SK-N-SH (cell line): ENCODE data around the gene THEM5.
"Not testable (repeated sequence)": the region's sequence is repeated elsewhere in the genome, so short reads cannot be mapped to it uniquely, and the experiment has no call there.

Experiments
- ELF1 ChIP-seq: IDR thresholded peaks from 2 replicates; pipeline ENCODE4 v1.4.0; 2012
- EZH2phosphoT487 ChIP-seq: fragments of 200-600 bp; sonication (generic); IDR thresholded peaks from 2 replicates; pipeline ENCODE4 v1.6.1; 2017; ENCODE audit warnings: low read depth, mixed run types, mild to moderate bottlenecking, antibody characterized with exemption, moderate library complexity, borderline replicate concordance
- MXI1 ChIP-seq: IDR thresholded peaks from 2 replicates; pipeline ENCODE4 v1.6.1; 2012; ENCODE audit warnings: mild to moderate bottlenecking, low read depth, low read length, improper control_type of control experiment
- NFIC ChIP-seq: IDR thresholded peaks from 2 replicates; pipeline ENCODE4 v1.4.0; 2012; ENCODE audit warnings: borderline replicate concordance
- RFX5 ChIP-seq: IDR thresholded peaks from 2 replicates; pipeline ENCODE4 v1.6.1; 2012; ENCODE audit warnings: mild to moderate bottlenecking, improper control_type of control experiment, low read length
- YY1 ChIP-seq: IDR thresholded peaks from 2 replicates; pipeline ENCODE4 v1.4.0; 2012; ENCODE audit warnings: low read depth, mild to moderate bottlenecking
- TF ChIP-seq, protein P1 (sequence below): IDR thresholded peaks from 2 replicates; pipeline ENCODE4 v1.4.0; 2012; ENCODE audit warnings: low read depth, borderline replicate concordance
- TF ChIP-seq, protein P2 (sequence below): fragments of 200-600 bp; sonication (generic); IDR thresholded peaks from 2 replicates; pipeline ENCODE4 v1.6.1; 2017; ENCODE audit warnings: antibody characterized with exemption, mild to moderate bottlenecking, moderate library complexity

DNA sequence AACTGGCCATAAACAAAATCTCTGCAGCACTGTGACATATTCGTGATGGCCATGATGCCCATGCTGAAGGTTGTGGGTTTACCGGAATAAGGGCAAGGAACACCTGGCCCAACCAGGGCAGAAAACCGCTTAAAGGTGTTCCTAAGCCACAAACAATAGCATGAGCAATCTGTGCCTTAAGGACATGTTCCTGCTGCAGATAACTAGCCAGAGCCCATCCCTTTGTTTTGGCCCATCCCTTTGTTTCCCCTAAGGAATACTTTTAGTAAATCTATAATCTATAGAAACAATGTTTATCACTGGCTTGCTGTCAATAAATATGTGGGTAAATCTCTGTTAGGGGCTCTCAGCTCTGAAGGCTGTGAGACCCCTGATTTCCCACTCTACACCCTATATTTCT, 47.3 kb upstream of the THEM5 start:
- TF ChIP-seq, protein P1, sequence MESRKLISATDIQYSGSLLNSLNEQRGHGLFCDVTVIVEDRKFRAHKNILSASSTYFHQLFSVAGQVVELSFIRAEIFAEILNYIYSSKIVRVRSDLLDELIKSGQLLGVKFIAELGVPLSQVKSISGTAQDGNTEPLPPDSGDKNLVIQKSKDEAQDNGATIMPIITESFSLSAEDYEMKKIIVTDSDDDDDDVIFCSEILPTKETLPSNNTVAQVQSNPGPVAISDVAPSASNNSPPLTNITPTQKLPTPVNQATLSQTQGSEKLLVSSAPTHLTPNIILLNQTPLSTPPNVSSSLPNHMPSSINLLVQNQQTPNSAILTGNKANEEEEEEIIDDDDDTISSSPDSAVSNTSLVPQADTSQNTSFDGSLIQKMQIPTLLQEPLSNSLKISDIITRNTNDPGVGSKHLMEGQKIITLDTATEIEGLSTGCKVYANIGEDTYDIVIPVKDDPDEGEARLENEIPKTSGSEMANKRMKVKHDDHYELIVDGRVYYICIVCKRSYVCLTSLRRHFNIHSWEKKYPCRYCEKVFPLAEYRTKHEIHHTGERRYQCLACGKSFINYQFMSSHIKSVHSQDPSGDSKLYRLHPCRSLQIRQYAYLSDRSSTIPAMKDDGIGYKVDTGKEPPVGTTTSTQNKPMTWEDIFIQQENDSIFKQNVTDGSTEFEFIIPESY: not testable (repeated sequence)
- not testable (repeated sequence) for TF ChIP-seq ELF1, YY1, EZH2phosphoT487, NFIC, MXI1, RFX5
- TF ChIP-seq, protein P2, sequence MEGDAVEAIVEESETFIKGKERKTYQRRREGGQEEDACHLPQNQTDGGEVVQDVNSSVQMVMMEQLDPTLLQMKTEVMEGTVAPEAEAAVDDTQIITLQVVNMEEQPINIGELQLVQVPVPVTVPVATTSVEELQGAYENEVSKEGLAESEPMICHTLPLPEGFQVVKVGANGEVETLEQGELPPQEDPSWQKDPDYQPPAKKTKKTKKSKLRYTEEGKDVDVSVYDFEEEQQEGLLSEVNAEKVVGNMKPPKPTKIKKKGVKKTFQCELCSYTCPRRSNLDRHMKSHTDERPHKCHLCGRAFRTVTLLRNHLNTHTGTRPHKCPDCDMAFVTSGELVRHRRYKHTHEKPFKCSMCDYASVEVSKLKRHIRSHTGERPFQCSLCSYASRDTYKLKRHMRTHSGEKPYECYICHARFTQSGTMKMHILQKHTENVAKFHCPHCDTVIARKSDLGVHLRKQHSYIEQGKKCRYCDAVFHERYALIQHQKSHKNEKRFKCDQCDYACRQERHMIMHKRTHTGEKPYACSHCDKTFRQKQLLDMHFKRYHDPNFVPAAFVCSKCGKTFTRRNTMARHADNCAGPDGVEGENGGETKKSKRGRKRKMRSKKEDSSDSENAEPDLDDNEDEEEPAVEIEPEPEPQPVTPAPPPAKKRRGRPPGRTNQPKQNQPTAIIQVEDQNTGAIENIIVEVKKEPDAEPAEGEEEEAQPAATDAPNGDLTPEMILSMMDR: not testable (repeated sequence)
